Mucosa of descending colon (tissue), 3 donors: ENCODE measurements around the gene VSIG2. TPM values are rescaled to one million over a fixed set of nuclear protein-coding genes. Genes with fewer than 3 reads are reported as not detected.

Source experiments
- ATAC-seq: fragments of 200-7000 bp; cut with Tn5 transposase; one replicate; pipeline ENCODE4 v1.9.1; 2020; ENCODE audit warnings: mild to moderate bottlenecking, moderate library complexity
- DNase-seq, 3 donors: peaks; one replicate each; pipeline ENCODE4 v3.0.0-alpha.2; 2020
- H3K36me3 ChIP-seq: fragments of 200-600 bp; one replicate; pipeline ENCODE4 v1.8.0; 2021; ENCODE audit warnings: low read depth, mild to moderate bottlenecking
- H3K4me1 ChIP-seq: fragments of 200-600 bp; one replicate; pipeline ENCODE4 v1.8.0; 2021; ENCODE audit warnings: low read depth, mild to moderate bottlenecking
- H3K4me3 ChIP-seq: fragments of 200-600 bp; one replicate; pipeline ENCODE4 v1.8.0; 2021; ENCODE audit warnings: mild to moderate bottlenecking
- H3K9me3 ChIP-seq: fragments of 200-600 bp; one replicate; pipeline ENCODE4 v1.8.0; 2021; ENCODE audit warnings: mild to moderate bottlenecking
- CTCF ChIP-seq: fragments of 200-600 bp; IDR thresholded peaks from one replicate; pipeline ENCODE4 v1.8.0; 2022; ENCODE audit warnings: antibody characterized with exemption, mild to moderate bottlenecking
- intact Hi-C, 2 donors: fragments of 100-400 bp; cut with DNase I in 1 of 2; cut with micrococcal nuclease in 1 of 2; formaldehyde crosslinking; loops; one replicate each; pipeline versions ENCODE4 v1.11.0 to v1.11.1; 2022; cut with DNase I, micrococcal nuclease
- total RNA-seq, 3 donors: library from RNA; stranded (reverse); fragmentation: NEBNext Ultra II Directional in 2 of 3; extraction: Animal tissue kit (Norgen Biotek cat#: 25700) in 2 of 3; gene quantifications; one replicate each; pipeline versions ENCODE4 v1.2.1 to v1.2.4, GENCODE V29; 2021 to 2023
- donor health status: DM: no; HTN: no; CAD: no; lungs with moderate emphysema.
- donor health status: DM: no; HTN: no; CAD: no.
- donor health status: DM: no; HTN: yes; CAD: no.

The VSIG2 gene
- total RNA-seq, 3 donors from 2014 or later = 78.6 to 268 (median 126) TPM

GRCh38 chr11:124769806-124770774 lies 18.0 kb upstream of the VSIG2 start:
- no peak overlapping the region for H3K4me3 ChIP-seq
- no peaks in the 10 kb centered on the region for H3K9me3 ChIP-seq
- TF ChIP-seq CTCF = no peak
- intact Hi-C loops = no loop called here
- no peaks in the 10 kb centered on the region for H3K36me3 ChIP-seq
- ATAC-seq = no peak
- peaks cover 2% of the 10 kb centered on the region for H3K4me1 ChIP-seq
- DNase-seq = no peak

- no peak overlapping the region for H3K4me3 ChIP-seq
- ATAC-seq (peak; percentile 96), DNase-seq (peak in 2 of 3 donors; percentile 45 to 73)
- peaks cover 2% of the 10 kb centered on the region for H3K4me1 ChIP-seq
- H3K36me3 ChIP-seq = no peaks in the 10 kb centered on the region
- TF ChIP-seq CTCF = no peak
- intact Hi-C loops = no loop called here
- H3K9me3 ChIP-seq = no peaks in the 10 kb centered on the region
Observed at GRCh38 chr11:124768914-124769313, 16.9 kb upstream of the VSIG2 start.

- Histone ChIP-seq H3K9me3 (no peaks in the 10 kb centered on the region), H3K4me1 (peaks cover 14% of the 10 kb centered on the region), H3K36me3 (no peaks in the 10 kb centered on the region), H3K4me3 (no peak overlapping the region)
- no peak for ATAC-seq
- no peak for DNase-seq
- intact Hi-C loops = no loop called here
- TF ChIP-seq CTCF = no peak
Observed at GRCh38 chr11:124766156-124766555, 14.1 kb upstream of the VSIG2 start.

GRCh38 chr11:124763156-124763947 lies 11.3 kb upstream of the VSIG2 start:
- Histone ChIP-seq H3K4me1 (peaks cover 30% of the 10 kb centered on the region), H3K9me3 (no peaks in the 10 kb centered on the region), H3K4me3 (peak overlapping the region; percentile 32), H3K36me3 (no peaks in the 10 kb centered on the region)
- DNase-seq (peak; percentile 87 to 98 (median 93)), ATAC-seq (peak; percentile 63)
- peak; percentile 61 for TF ChIP-seq CTCF
- intact Hi-C loops = loop anchor here in 1 of 2 donors (5.0 kb wide), 1 partner anchor 91 kb away; the partner anchor contains the start of genes SIAE and SPA17

- intact Hi-C loops = loop anchor here in 1 of 2 donors (5.0 kb wide), 1 partner anchor 90 kb away; the partner anchor contains the start of genes SIAE and SPA17
- peaks cover 35% of the 10 kb centered on the region for H3K4me1 ChIP-seq
- no peak for TF ChIP-seq CTCF
- H3K9me3 ChIP-seq = no peaks in the 10 kb centered on the region
- no peaks in the 10 kb centered on the region for H3K36me3 ChIP-seq
- peak; percentile 47 for ATAC-seq
- DNase-seq = peak; percentile 49 to 72 (median 61)
- H3K4me3 ChIP-seq = peak overlapping the region; percentile 32
Observed at GRCh38 chr11:124762624-124763155, 10.6 kb upstream of the VSIG2 start.
